AG09309 (cell line): ENCODE data around the gene SAP30L.

Experiments used
- DNase-seq: peaks from one replicate; pipeline ENCODE4 v3.0.0-alpha.2; 2010; ENCODE audit warnings: low read depth
- H3K4me3 ChIP-seq: 2 replicates; pipeline ENCODE4 v1.5.1; 2011; ENCODE audit warnings: mild to moderate bottlenecking, low read depth, low read length, moderate library complexity; ENCODE audit not compliant: control insufficient read depth
- CTCF ChIP-seq: IDR thresholded peaks from 2 replicates; pipeline ENCODE4 v1.5.1; 2011; ENCODE audit warnings: mild to moderate bottlenecking, low read depth, low read length, inconsistent platforms; ENCODE audit not compliant: insufficient read depth, control insufficient read depth; ENCODE audit errors: missing control alignments

The SAP30L gene

GRCh38 chr5:154473581-154474283, 27.9 kb downstream of the SAP30L start:
- no peak for DNase-seq
- no peak for TF ChIP-seq CTCF
- H3K4me3 ChIP-seq = no peak overlapping the region

- TF ChIP-seq CTCF = no peak
- no peak overlapping the region for H3K4me3 ChIP-seq
- DNase-seq = no peak
Observed at GRCh38 chr5:154474396-154475334, 28.9 kb downstream of the SAP30L start.

- DNase-seq = no peak
- no peak overlapping the region for H3K4me3 ChIP-seq
- TF ChIP-seq CTCF = no peak
Observed at GRCh38 chr5:154475591-154476353, 30.0 kb downstream of the SAP30L start.

DNA sequence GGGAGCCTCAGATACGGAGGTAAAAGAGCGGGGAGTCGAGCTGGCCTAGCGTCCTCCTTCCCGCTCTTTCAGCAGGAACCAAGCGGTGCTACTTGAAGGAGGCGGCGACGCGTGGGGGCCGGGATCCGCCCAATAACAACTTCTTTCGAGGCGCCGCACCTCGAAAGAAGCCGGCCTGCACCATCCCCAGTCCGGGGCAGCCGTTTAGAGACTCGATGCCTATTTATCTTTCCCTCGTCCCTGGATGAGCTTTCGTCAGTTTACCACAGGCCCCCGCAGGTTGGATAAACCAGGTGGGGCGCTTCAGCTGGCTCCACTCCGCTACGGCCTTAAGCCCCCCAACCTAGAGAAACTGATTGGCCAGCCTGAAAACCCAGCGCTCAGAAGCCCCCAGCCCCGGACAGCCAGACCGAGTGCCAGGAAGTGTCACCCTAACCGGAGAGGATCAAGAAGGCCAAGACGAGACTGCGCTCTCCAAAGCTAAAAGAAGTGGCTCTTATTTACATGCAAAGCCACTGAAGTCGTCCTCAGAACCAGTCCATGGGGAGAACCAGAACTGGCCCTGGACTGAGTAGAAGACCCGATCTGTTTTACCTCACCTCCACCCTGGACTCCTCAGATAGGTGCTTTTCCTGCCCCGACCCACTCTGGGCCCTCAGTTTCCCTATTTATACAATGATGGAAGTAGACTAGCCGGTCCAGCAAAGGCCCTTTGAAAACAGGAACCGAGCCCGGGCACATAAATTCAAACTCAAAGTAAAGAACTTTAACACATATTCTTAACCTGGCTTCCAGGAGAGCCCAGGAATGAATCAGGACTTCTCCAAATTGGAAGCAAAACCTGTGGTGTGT, 30.8 kb downstream of the SAP30L start:
- no peak for TF ChIP-seq CTCF
- H3K4me3 ChIP-seq = no peak overlapping the region
- DNase-seq = no peak

- TF ChIP-seq CTCF = no peak
- peak overlapping the region; percentile 26 for H3K4me3 ChIP-seq
- no peak for DNase-seq
Observed at GRCh38 chr5:154477382-154478223, 31.8 kb downstream of the SAP30L start.
